ENCODE results near the gene CDH2.

DNA sequence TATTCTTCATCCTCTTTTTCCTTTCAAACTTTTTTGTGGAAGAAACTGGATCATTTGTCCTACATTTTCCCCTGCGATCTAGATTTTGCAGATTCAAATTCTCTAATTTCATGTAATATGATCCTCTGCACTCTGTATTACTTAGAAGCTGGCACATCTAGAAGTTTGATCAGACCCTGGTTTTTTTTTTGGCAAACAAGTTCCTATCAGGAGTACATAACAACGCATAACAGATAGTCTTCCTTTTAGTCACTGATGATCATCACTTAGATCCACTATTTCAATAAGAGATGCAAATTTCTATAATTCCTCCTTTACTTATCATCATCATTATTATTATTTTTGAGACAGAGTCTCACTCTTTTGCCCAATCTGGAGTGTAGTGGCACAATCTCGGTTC lies 117.1 kb downstream of the CDH2 start:
- TF ChIP-seq, protein P1, sequence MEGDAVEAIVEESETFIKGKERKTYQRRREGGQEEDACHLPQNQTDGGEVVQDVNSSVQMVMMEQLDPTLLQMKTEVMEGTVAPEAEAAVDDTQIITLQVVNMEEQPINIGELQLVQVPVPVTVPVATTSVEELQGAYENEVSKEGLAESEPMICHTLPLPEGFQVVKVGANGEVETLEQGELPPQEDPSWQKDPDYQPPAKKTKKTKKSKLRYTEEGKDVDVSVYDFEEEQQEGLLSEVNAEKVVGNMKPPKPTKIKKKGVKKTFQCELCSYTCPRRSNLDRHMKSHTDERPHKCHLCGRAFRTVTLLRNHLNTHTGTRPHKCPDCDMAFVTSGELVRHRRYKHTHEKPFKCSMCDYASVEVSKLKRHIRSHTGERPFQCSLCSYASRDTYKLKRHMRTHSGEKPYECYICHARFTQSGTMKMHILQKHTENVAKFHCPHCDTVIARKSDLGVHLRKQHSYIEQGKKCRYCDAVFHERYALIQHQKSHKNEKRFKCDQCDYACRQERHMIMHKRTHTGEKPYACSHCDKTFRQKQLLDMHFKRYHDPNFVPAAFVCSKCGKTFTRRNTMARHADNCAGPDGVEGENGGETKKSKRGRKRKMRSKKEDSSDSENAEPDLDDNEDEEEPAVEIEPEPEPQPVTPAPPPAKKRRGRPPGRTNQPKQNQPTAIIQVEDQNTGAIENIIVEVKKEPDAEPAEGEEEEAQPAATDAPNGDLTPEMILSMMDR (IDR thresholded peaks at IDR 0.05), result no peak
- TF ChIP-seq EP300 (IDR thresholded peaks at IDR 0.05), result no peak

Data from gastroesophageal sphincter (tissue), 3 donors.